ENCODE results near the gene ZNF277. TPM values are rescaled to one million over a fixed set of nuclear protein-coding genes. Genes with fewer than 3 reads are reported as not detected.

The ZNF277 gene
- total RNA-seq, 1 experiment from 2014 or later: 21.3 TPM

GRCh38 chr7:112201411-112201810 lies 5.1 kb upstream of the ZNF277 start:
- no peaks in the 10 kb centered on the region for H3K9me3 ChIP-seq (ENCODE audit: control insufficient read depth in 1 of 2, insufficient read depth in 1 of 2, low read depth in 1 of 2, low read length in 2 of 2)
- no peak overlapping the region for H3K4me3 ChIP-seq (replicated peaks in 1 of 2; ENCODE audit: low read depth in 1 of 2, low read length in 2 of 2)
- ATAC-seq: no peak
- no peak overlapping the region for H3K4me2 ChIP-seq (ENCODE audit: low read length)
- no peaks in the 10 kb centered on the region for H3K9me2 ChIP-seq (ENCODE audit: insufficient read depth)
- no TSS peak for BruUV-seq (replicated peaks)
- peaks cover 2 to 16% of the 10 kb centered on the region in 2 experiments; a peak in 3 of 4 replicates for H3K4me1 ChIP-seq (ENCODE audit: control insufficient read depth in 1 of 2, insufficient read depth in 2 of 2, low read length in 2 of 2)
- no peak for DNase-seq (ENCODE audit: low read depth, low spot score)
- ChIA-PET RAD21 (ENCODE audit: low non-redundant PET in 1 of 2, low total read pairs in 2 of 2, uncharacterized antibody in 2 of 2, unreplicated experiment in 2 of 2) (no interaction called here), POLR2A (interaction anchor here (0.6 kb wide), 1 partner anchor 35 kb away, joined by 3 read pairs; no protein-coding TSS in a partner anchor), CTCF (no interaction called here)
- intact Hi-C loops (cut with micrococcal nuclease): loop anchor here (10.0 kb wide), 1 partner anchor 213 kb away; no protein-coding TSS in a partner anchor
- H3K27ac ChIP-seq (ENCODE audit: low read depth, low read length): no peak overlapping the region
- no peak for TF ChIP-seq RAD21 (IDR thresholded peaks at IDR 0.05; ENCODE audit: low read depth)
- no peak for TF ChIP-seq EGR1 (IDR thresholded peaks at IDR 0.05; ENCODE audit: low read depth)
- TF ChIP-seq SRF (IDR thresholded peaks at IDR 0.05; ENCODE audit: low read depth): no peak
- TF ChIP-seq JUND (IDR thresholded peaks at IDR 0.05): no peak
- no peak for TF ChIP-seq CBX3 (IDR thresholded peaks at IDR 0.05; ENCODE audit: low read depth)
- no peak for TF ChIP-seq TCF7L2 (IDR thresholded peaks at IDR 0.05; ENCODE audit: borderline replicate concordance, extremely low read depth, insufficient read depth, insufficient read length)
- TF ChIP-seq ELF1 (IDR thresholded peaks at IDR 0.05; ENCODE audit: borderline replicate concordance, low read depth): no peak
- no peak for TF ChIP-seq ZBTB33 (IDR thresholded peaks at IDR 0.05; ENCODE audit: extremely low read depth, insufficient replicate concordance, low read length)
- TF ChIP-seq EZH2 (IDR thresholded peaks at IDR 0.05): no peak
- no peak for TF ChIP-seq EZH2phosphoT487 (IDR thresholded peaks at IDR 0.05; ENCODE audit: borderline replicate concordance)
- TF ChIP-seq POLR2A (IDR thresholded peaks at IDR 0.05; ENCODE audit: borderline replicate concordance, extremely low read depth, insufficient read depth, insufficient read length): no peak
- TF ChIP-seq ZNF274 (IDR thresholded peaks at IDR 0.05; ENCODE audit: low read depth, low read length): no peak
- no peak for TF ChIP-seq POLR2AphosphoS5 (IDR thresholded peaks at IDR 0.05; ENCODE audit: low read depth, low read length)
- TF ChIP-seq, protein P1, sequence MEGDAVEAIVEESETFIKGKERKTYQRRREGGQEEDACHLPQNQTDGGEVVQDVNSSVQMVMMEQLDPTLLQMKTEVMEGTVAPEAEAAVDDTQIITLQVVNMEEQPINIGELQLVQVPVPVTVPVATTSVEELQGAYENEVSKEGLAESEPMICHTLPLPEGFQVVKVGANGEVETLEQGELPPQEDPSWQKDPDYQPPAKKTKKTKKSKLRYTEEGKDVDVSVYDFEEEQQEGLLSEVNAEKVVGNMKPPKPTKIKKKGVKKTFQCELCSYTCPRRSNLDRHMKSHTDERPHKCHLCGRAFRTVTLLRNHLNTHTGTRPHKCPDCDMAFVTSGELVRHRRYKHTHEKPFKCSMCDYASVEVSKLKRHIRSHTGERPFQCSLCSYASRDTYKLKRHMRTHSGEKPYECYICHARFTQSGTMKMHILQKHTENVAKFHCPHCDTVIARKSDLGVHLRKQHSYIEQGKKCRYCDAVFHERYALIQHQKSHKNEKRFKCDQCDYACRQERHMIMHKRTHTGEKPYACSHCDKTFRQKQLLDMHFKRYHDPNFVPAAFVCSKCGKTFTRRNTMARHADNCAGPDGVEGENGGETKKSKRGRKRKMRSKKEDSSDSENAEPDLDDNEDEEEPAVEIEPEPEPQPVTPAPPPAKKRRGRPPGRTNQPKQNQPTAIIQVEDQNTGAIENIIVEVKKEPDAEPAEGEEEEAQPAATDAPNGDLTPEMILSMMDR (IDR thresholded peaks at IDR 0.05 in 2 of 3, conservative IDR thresholded peaks at IDR 0.05 in 1 of 3; ENCODE audit: borderline replicate concordance in 1 of 3, insufficient read depth in 1 of 3, low read depth in 2 of 3, low read length in 2 of 3): no peak
- TF ChIP-seq SIN3A (IDR thresholded peaks at IDR 0.05; ENCODE audit: low read depth): no peak
- peaks cover 21% of the 10 kb centered on the region for H3K27me3 ChIP-seq (ENCODE audit: insufficient read depth, low read length)
- H3K79me2 ChIP-seq (ENCODE audit: insufficient read depth, low read length): no peaks in the 10 kb centered on the region
- H3K36me3 ChIP-seq (ENCODE audit: control insufficient read depth in 1 of 2, insufficient read depth in 2 of 2, low read length in 2 of 2): no peaks in the 10 kb centered on the region
- H4K20me1 ChIP-seq (ENCODE audit: insufficient read depth): no peaks in the 10 kb centered on the region
- no peak overlapping the region for H2AFZ ChIP-seq (ENCODE audit: low read depth, low read length, poor library complexity, severe bottlenecking)
- no peak overlapping the region for H3K9ac ChIP-seq (ENCODE audit: low read length)

Measured in HCT116 (cell line).